NCI-H1694 (cell line): ENCODE measurements around the gene SPATA7.

Experiments
- DNase-seq: peaks from one replicate; lab custom pipeline; 2025; lab: John Stamatoyannopoulos, UW

SPATA7 gene

DNA sequence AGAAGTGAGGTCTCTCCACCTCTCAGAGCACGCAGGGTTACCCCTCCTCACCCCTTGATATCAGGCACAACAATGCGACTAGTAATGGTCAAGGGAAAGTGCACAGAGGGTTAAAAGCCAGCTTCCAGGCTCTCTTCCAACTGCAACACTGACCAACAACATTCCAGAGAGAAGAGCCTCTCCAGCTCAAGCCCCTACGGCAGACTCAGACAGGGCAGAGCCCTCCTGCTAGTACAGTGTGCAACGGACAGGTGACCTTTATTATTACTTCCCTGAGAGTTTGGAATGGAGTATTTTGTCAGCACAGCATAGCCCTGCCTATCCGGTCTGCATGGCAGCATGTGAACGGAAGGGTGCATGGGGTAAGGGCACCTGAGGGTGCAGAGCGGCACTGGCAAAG, 96.3 kb downstream of the SPATA7 start:
- no peak for DNase-seq

DNA sequence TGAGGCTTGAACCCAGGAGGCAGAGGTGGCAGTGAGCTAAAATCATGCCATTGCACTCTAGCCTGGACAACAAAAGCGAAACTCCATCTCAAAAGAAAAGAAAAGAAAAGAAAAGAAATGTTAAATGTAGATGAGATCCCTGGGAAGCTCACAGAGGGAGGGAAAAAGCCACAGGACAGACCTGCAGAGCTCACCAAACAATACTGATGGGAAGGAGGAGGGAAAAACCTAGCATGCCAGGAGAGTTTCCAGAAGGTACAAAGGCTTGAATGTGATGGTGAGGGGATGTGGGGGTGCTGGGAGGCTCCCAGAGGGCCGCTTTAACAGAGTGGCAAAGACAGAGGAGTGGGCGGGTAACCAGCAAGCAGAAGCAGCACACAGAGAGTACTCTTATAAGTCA, 97.1 kb downstream of the SPATA7 start:
- DNase-seq: no peak
